ENCODE results near the gene UBE2J1. TPM values are rescaled to one million over a fixed set of nuclear protein-coding genes. Genes with fewer than 3 reads are reported as not detected.
"Not testable (repeated sequence)": the region's sequence is repeated elsewhere in the genome, so short reads cannot be mapped to it uniquely, and the experiment has no call there.

The UBE2J1 gene
- polyA plus RNA-seq (2012; ENCODE audit: missing spikeins) = 79.4 TPM

GRCh38 chr6:89352278-89353117 is at the start of gene UBE2J1:
Gene UBE2J1, minus strand, starts transcription at chr6:89352722. Its CDS starts 153 bp downstream, at chr6:89352569.
- TF ChIP-seq TAF1 (IDR thresholded peaks at IDR 0.05; ENCODE audit: borderline replicate concordance, low read depth, low read length) = peak; percentile 22; the same call in 1 of the 2 replicates
- peak; percentile 88 for TF ChIP-seq POLR2A (IDR thresholded peaks at IDR 0.05; ENCODE audit: low read depth, low read length)
- peak; percentile 68 for TF ChIP-seq POLR2AphosphoS5 (IDR thresholded peaks at IDR 0.05; ENCODE audit: low read depth, low read length)
- DNase-seq (ENCODE audit: insufficient read length) = peak; percentile 45
- FAIRE-seq = peak; percentile 80

GRCh38 chr6:89400912-89401399 is 48.4 kb upstream of the UBE2J1 start:
- DNase-seq (ENCODE audit: insufficient read length) (no peak), FAIRE-seq (no peak)
- no peak for TF ChIP-seq TAF1 (IDR thresholded peaks at IDR 0.05; ENCODE audit: borderline replicate concordance, low read depth, low read length)
- no peak for TF ChIP-seq POLR2A (IDR thresholded peaks at IDR 0.05; ENCODE audit: low read depth, low read length)
- TF ChIP-seq POLR2AphosphoS5 (IDR thresholded peaks at IDR 0.05; ENCODE audit: low read depth, low read length) = no peak

- DNase-seq (ENCODE audit: insufficient read length) (no peak), FAIRE-seq (no peak)
- TF ChIP-seq POLR2AphosphoS5 (IDR thresholded peaks at IDR 0.05; ENCODE audit: low read depth, low read length) (no peak), POLR2A (IDR thresholded peaks at IDR 0.05; ENCODE audit: low read depth, low read length) (no peak), TAF1 (IDR thresholded peaks at IDR 0.05; ENCODE audit: borderline replicate concordance, low read depth, low read length) (no peak)
Measured at GRCh38 chr6:89400050-89400449, 47.5 kb upstream of the UBE2J1 start.

- FAIRE-seq = peak; percentile 17
- DNase-seq (ENCODE audit: insufficient read length) = no peak
- TF ChIP-seq TAF1 (IDR thresholded peaks at IDR 0.05; ENCODE audit: borderline replicate concordance, low read depth, low read length) (no peak), POLR2A (IDR thresholded peaks at IDR 0.05; ENCODE audit: low read depth, low read length) (no peak), POLR2AphosphoS5 (IDR thresholded peaks at IDR 0.05; ENCODE audit: low read depth, low read length) (no peak)
Measured at GRCh38 chr6:89398762-89399525, 46.4 kb upstream of the UBE2J1 start.

- not testable (repeated sequence) for FAIRE-seq
Measured at GRCh38 chr6:89397884-89398283, 45.4 kb upstream of the UBE2J1 start.

DNA sequence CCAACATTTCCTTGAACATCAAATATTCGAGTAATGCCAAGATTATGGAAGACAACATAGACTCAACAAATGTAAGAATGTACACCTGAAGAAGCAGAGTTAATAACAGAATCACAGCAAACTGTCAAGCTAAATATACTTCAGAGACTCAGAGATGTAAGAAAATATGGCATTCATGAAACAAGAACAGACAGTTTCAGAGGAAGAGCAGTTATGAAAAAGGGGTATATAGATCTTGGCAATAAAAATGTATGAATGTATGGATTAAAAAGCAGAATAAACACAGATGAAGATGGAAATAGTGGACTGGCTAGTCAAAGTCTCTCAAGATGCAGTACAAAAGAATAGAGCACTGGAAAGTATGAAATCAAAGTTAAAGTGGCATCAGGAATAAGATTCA is 41.1 kb upstream of the UBE2J1 start:
- TF ChIP-seq TAF1 (IDR thresholded peaks at IDR 0.05; ENCODE audit: borderline replicate concordance, low read depth, low read length) = no peak
- no peak for TF ChIP-seq POLR2A (IDR thresholded peaks at IDR 0.05; ENCODE audit: low read depth, low read length)
- no peak for TF ChIP-seq POLR2AphosphoS5 (IDR thresholded peaks at IDR 0.05; ENCODE audit: low read depth, low read length)
- DNase-seq (ENCODE audit: insufficient read length) (no peak), FAIRE-seq (peak; percentile 70)

More at GRCh38 chr6:89397884-89398283, 45.4 kb upstream of the UBE2J1 start:
- DNase-seq (ENCODE audit: insufficient read length) = not testable (repeated sequence)

GRCh38 chr6:89392823-89393222 is 40.3 kb upstream of the UBE2J1 start:
- TF ChIP-seq POLR2AphosphoS5 (IDR thresholded peaks at IDR 0.05; ENCODE audit: low read depth, low read length) (no peak), POLR2A (IDR thresholded peaks at IDR 0.05; ENCODE audit: low read depth, low read length) (no peak), TAF1 (IDR thresholded peaks at IDR 0.05; ENCODE audit: borderline replicate concordance, low read depth, low read length) (no peak)
- FAIRE-seq (peak; percentile 58), DNase-seq (ENCODE audit: insufficient read length) (no peak)

- DNase-seq (ENCODE audit: insufficient read length) = no peak
- peak; percentile 57 for FAIRE-seq
- TF ChIP-seq POLR2AphosphoS5 (IDR thresholded peaks at IDR 0.05; ENCODE audit: low read depth, low read length) (no peak), TAF1 (IDR thresholded peaks at IDR 0.05; ENCODE audit: borderline replicate concordance, low read depth, low read length) (no peak), POLR2A (IDR thresholded peaks at IDR 0.05; ENCODE audit: low read depth, low read length) (no peak)
Measured at GRCh38 chr6:89388846-89389245, 36.3 kb upstream of the UBE2J1 start.

DNA sequence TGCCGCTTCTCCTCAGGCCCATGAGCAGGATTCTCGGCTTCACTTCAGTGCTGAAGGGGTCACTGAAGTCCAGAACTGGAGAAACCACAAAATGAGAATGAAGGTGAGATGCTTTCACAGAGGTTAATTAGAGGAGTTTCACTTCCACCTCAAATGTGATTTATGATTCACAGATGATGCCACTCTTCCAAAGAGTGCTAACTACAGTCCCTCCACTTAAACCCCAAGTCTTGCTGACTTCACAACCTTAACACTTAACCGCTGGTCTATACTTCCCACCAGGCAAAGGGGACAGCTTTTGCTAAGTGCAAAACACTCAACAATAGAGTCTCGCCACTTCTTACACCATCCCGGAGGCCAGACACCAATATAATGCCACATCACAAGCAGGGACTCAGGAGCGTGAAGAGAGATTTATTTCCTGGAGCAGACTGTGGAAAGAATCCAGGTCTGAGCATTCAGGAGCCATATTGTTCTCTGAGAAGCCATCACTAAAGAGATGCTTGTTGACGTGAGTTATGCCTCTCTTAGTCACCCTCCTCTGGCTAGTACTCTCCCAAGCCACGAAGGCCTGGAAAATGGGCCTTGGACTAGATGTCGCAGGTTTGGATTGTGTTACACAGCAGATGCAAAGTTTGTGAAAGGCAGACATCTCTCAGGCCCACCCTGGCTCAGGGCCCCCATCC is 35.1 kb upstream of the UBE2J1 start:
- TF ChIP-seq POLR2AphosphoS5 (IDR thresholded peaks at IDR 0.05; ENCODE audit: low read depth, low read length) (no peak), TAF1 (IDR thresholded peaks at IDR 0.05; ENCODE audit: borderline replicate concordance, low read depth, low read length) (no peak), POLR2A (IDR thresholded peaks at IDR 0.05; ENCODE audit: low read depth, low read length) (no peak)
- FAIRE-seq = peak; percentile 90
- DNase-seq (ENCODE audit: insufficient read length) = peak; percentile 35

GRCh38 chr6:89386917-89387491 is 34.5 kb upstream of the UBE2J1 start:
- no peak for DNase-seq (ENCODE audit: insufficient read length)
- no peak for FAIRE-seq
- TF ChIP-seq POLR2AphosphoS5 (IDR thresholded peaks at IDR 0.05; ENCODE audit: low read depth, low read length) (no peak), TAF1 (IDR thresholded peaks at IDR 0.05; ENCODE audit: borderline replicate concordance, low read depth, low read length) (no peak), POLR2A (IDR thresholded peaks at IDR 0.05; ENCODE audit: low read depth, low read length) (no peak)

GRCh38 chr6:89385846-89386245 is 33.3 kb upstream of the UBE2J1 start:
- DNase-seq (ENCODE audit: insufficient read length) = no peak
- FAIRE-seq = no peak
- TF ChIP-seq TAF1 (IDR thresholded peaks at IDR 0.05; ENCODE audit: borderline replicate concordance, low read depth, low read length) (no peak), POLR2A (IDR thresholded peaks at IDR 0.05; ENCODE audit: low read depth, low read length) (no peak), POLR2AphosphoS5 (IDR thresholded peaks at IDR 0.05; ENCODE audit: low read depth, low read length) (no peak)

Data from GM12892 (cell line).